HG02678 (cell line): ENCODE measurements around the gene SPATS2L.

ENCODE experiments used
- ATAC-seq: cut with Tn5 transposase; IDR thresholded peaks from one replicate; pipeline ENCODE4 v1.9.1; 2021; ENCODE audit warnings: mild to moderate bottlenecking, moderate library complexity; ENCODE audit not compliant: unreplicated experiment

SPATS2L gene

DNA sequence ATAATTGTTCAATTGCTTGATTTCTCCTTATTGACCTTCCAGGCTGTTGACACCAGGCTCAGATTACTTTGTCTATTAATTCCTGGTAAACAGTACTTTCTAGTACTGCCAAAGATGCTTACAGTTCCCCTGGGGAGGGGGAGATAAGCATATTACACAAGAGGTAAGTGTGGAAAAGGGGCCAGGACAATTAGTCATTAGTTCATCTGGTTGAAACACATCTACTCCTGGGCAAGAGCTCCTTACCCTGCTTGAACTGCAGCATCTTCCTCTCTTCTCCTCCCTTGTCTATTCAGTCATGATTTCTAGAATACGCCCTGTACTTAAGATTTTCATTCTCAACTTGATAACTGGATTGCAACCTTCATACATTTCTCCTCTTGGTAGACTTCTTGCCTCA lies 10.4 kb upstream of the SPATS2L start:
- no peak for ATAC-seq

DNA sequence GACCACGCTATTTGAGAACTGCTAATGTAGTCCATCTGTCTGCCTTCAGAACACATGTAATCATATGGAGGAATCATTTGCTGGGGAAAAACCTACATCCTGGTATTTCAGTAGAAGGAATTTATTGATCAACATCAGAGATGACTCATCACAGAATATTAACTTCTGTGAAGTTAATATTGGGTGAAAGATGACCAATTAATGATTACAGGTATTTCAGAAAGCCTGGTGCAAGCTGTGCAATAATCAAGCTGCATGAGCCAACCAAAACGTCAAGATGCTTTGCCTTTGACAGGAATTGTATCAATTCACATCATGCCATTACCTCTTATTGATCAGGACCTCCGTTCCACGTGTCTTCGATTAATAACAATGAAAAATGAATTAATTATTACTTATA lies 9.4 kb upstream of the SPATS2L start:
- ATAC-seq, result no peak

DNA sequence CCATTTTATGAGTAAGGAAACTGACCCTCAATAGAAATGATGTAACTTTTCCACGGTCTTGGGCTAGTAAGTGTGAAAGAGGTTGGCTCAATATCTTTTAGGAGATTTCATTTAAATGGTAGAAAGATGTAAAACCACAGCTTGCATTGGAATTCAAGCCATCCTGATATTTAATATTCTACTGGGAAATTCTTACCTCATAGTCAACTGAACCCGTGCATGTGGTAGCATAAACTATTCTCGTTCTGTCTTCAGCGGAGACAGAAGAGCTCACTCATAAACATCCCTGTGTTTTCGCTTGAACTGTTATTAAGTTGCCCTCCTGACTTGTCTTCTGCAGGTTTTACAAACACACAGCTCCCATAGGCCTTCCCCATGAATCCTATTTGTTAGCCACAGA lies 8.5 kb upstream of the SPATS2L start:
- no peak for ATAC-seq

DNA sequence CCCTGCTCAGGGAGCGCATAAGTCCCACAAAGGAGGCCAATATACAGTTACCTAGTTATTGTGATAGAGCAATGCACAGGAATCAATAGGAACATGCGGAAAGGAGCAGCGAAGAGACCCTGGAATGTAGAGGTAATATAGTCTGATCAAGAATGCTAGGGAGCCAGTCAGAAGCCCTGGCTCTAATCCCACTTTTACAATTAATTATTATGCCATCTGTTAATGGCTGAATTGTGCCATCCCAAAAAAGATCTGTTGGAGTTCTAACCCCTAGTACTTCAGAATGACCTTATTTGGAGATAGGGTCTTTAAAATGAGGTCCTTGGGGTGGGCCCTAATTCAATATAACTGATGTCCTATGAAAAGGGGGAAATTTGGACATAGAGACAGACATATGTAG lies 7.7 kb upstream of the SPATS2L start:
- ATAC-seq, result no peak

DNA sequence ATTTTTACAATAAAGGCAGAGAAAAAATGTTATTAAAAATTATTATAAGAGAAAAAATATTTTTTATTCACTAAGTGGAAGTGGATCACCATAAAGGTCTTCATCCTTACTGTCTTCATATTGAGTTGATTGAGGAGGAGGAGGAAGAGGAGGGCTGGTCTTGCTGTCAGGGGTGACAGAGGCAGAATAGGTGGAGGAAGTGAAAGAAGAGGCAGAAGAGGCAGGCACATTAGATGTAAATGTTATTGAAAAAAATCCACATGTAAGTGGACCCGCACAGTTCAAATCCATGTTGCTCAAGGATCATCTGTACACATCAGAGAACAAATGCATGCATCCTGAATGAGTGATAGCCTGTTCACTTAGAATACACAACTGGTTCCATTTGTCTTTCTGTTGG lies 6.4 kb upstream of the SPATS2L start:
- ATAC-seq, result no peak

DNA sequence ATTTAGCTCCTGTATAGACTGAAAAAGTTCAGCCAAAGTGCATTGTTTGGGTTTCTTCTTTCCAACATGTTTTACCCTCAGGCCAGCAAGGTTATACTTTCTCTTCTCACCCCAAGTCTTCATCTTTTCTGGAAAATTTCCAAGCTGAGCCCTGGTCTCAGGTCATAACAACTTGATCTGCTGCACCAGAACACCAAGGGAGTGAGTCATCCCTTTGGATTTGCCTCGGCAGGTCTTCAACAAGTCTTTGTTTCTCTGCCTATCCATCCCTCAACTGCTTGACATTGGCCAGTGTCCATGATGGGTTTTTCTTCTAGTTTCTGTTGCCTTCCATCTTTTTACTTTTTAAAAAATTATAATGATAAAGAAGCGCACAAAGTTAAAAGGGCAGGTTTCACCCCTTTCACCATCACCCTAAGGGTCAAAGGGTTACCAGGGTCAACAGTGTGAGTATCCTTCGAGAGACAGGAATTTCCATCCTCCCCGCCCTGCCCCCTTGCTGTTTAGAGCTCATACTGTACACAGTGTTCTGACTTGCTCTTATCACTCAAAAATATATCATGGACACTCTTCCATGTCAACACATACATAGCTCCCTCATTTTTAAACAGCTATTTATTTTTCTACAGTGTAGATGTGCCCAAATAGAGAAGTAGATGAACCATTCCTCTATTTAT lies 5.7 kb upstream of the SPATS2L start:
- ATAC-seq, result no peak

DNA sequence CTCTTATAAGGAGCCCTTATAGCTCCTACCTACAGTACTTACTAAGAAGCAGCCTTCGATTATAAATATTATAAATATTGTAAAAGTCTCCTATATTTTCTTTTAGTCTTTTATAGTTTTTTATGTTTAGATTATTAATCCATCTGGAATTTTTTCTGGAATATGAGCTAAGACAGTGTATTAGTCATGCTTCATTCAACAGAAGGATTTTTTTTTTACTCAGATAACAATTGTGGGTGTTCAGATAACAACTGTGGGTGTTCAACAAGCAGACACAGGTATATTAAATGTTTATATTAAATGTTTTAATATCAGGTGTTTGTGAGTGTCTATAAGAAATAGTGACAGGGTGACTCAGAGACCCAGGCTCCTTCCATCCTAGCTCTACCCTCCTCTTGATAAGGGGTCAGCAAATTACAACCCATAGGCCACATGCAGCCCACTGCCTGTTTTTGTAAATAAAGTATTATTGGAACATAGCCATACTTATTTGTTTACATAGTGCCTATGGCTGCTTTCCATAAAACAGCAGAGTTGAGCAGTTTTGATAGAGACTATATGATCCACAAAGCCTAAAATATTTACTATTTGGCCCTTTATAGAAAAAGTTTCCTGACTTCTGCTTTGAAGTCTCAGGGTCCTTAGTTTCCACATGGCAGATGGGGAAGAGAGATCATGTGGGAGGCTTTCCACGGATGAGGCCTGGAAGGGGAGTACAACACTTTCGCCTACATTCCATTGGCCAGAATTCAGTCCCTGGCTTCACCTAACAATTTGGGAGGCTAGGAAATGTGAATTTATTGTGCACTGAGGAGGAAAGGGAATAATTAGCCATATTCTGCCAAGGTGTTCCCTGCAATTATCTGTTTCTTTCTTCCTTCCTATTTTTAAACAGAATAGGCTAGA lies 4.3 kb upstream of the SPATS2L start:
- ATAC-seq, result no peak

DNA sequence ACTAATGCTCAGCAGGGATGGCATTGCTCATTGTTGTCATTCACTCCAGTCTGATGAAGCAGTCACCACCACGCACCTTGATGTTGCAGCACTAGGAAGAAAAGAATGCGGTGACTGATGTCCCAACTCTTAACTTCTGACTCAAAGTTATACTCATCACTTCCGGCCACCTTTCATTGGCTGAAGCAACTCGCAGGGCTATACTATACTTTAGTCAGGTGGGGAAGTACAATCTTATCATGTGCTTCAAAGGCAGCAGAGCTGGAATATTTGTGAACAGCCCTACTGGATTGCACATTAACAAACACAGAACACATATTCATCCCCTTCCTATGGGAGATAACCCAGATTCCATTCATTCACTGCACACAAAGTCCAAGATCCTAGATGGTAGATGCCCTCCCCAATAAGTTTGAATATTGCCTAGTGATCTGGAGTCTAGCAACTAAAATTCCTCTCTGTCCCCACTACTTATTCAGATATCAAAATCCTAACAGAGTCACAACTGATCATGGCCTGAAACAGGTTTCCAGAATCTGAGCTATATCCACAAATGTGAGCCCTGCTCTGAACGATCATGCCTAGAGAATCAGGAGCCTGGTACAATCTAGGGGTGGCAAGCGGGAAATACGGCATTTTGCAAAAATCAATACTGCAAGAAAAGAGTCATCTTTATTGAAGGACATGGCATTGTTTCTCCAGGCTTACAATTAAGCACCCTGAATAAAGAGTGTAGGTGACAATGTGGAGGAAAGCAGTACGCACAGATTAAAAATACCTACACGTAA lies 3.4 kb upstream of the SPATS2L start:
- ATAC-seq, result no peak

DNA sequence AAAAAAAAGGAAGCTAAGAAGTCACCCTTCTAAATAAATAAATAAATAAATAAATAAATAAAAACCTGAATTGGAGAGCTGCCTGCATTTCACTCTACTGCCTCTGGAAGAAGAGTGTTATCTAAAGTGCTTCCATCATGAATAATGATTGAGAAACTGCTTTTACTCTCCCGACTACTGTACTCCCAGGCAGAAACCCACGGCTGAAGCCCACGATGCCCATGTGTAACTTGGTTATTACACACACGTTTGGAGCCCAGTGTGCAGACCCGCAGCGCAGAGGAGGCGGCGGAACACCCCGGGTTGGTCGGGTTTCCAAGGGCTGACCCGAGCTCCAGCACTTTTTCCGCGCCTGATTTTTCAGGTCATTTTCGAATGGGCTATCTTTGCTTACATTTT lies 697 bp upstream of the SPATS2L start:
- no peak for ATAC-seq

DNA sequence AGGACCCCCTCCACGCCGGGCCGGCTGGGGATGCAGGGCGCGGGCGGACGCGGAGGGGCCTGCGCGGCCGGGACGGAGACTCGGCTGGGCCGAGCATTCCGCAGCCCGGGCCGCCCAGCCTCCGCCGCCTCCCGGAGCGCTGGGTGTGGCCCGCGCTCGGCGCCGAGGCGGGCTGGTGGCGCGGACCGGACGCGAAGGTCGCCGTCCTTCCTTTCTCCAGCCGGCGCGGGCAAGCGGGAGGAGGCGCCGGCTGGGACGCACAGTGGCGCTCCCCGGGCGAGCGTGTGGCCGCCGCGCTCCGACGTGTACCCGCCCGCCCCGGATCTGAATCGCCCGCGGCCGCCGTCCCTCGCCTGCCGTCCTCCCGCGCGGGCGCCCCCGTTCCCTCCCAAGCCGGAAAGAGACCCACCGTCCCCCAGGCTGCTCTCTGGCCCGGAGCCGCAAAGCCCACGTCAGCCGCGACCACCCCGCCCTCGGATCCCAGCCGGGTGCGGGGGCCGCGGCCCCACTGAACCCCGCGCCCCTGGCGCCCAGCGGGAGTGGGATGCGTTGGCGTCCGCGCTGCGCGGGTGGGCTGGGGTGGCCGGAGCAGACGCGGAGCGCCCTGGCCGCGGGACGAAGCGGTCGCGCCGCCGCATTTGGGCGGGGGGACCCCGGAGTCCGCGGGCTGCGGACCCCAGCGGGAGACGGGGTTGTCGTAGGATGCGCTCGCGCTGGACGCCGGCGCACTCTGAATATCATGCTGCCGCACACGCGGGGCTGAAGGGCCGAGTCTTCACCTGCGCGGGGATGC lies 634 bp downstream of the SPATS2L start:
- ATAC-seq, result peak; percentile 55

DNA sequence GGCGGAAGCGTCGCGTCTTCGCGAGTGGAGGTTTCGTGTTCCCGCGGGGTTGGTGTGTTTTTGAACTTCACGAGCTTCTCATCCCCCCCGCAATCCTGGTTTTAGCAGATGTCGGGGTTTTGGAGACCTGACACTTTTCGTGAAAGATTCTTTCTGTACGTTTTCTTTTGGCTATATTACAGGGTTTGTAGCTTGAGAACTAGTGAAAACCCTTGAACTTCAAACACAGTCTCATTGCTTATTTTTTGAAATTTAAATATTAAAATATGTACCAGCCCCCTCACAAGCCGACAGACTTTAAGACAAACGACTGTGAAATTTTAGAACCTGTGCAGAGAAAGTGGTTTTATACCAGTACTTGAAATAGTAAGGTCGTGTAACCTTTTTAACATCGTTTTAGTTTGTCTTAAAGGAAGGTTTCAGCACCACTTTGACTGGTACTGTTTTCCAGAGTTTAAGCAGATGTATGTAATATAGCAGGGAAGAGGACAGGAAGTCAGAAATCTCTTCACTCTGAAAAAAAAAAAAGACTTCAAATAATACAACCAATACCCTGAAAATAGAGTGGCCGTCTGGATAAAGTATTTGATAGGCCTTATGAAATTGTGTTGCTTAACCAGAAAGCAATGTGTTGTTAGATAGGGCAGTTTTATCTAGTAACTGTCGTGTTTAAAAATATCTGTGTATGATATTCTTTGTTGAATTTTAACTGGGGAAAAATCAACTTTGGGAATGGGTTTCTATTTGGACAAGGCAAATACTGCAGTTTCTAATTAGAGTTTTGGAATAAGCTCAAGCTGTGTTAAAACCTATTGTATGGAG lies 1.4 kb downstream of the SPATS2L start:
- no peak for ATAC-seq

DNA sequence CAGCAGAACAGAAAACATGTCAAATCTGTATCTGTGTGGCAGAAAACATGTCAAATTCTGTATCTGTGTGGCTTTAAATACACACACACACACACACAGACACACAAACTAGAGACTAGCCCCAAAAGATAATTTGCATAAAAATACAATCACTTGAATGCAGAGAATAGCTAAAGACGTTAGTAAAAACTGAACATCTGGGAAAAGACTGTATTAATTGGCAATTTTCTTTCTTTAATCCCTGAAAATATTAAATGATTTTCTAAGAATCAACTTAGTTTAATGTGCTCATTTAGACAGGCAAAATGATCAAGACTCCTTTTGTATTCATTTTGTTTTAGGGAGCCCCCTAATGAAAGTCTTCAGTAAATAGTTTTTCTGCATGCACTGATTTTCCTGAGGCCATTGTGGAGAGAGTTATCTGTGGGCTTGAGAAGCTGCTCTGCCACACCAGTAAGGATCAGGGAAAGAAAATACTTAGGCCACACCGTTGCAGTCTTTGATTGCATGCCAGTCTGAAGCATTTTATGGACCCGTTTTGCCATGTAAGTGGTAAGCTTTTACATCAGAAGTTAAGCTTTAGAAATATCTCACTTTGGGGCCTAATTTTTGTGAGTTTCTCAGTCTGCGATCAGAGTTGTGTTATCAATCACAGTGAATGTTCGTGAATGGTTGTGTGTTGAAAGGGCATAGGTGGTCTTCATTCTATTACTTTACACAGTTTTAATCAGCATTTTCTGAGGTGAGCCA lies 2.2 kb downstream of the SPATS2L start:
- no peak for ATAC-seq

DNA sequence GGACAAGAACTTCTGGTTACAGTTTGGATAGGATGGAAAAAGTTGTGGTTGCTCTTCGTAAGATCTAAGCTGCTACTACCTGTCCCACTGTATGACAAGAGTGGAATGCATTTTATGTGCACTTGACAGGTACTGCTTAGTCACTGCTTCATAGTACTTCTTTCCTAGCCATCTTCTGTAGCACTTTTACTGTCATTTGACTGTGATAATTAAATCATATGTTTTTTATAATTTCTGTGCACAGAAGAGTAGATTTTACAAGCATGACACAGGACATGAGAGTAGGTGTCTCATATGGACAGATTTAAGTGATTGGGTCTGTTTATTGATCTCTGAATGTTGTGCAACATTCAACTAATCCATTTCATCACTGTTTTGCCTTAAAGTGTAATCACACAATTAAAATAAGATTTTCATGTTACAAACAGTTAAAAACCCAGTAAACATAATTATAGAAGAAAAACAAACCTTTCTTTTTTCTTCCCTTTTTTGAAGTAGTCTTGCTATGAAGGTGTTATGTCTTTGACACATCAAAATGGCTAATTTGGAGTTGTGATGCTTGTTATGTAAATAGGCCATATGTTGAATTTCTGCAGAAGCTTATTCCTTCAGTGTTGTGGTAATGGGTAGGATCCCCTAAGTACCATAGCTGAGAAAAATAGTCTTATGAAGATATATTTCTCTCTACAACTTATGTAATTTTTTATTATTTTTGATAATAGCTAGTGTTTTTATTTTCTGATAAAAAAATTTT lies 3.0 kb downstream of the SPATS2L start:
- ATAC-seq, result no peak

DNA sequence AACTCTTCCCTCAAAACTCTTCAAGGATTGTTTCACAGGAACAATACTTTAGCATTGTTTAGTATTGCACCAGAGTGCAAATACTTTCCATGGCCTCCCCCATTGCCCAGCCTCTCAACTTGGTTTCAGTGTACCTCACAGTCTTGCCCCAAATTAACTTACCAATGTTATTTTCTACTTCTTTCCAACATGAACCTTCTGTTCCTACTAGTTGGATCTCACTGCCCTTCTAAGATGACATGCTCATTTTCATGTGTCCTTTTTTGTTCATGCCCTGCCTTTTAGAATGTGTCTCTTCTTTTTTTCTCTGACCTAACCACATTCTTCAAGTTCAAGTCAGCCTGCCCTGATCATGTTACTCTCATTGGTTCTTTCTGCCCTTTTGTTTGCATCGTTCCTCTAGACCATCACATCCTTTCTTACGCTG lies 4.1 kb downstream of the SPATS2L start:
- ATAC-seq, result no peak

DNA sequence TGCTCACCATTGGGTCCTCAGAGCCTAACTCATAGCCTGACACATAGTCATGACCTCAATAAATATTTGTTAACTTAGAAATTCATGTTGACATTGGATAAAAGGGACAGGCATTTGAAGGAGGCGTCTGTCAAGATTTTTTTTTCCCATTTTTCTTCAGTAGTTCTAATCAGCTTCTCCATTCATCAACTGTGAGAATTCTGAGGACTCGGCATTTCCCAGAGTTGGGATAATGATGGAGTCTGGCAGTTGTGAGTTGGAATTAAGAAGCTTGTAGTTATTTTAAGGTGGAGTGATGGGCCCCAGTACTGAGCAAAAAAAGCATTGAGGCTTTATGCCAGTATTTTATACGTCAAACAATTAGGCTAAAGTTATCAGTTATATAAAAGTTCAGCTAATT lies 4.6 kb downstream of the SPATS2L start:
- no peak for ATAC-seq

DNA sequence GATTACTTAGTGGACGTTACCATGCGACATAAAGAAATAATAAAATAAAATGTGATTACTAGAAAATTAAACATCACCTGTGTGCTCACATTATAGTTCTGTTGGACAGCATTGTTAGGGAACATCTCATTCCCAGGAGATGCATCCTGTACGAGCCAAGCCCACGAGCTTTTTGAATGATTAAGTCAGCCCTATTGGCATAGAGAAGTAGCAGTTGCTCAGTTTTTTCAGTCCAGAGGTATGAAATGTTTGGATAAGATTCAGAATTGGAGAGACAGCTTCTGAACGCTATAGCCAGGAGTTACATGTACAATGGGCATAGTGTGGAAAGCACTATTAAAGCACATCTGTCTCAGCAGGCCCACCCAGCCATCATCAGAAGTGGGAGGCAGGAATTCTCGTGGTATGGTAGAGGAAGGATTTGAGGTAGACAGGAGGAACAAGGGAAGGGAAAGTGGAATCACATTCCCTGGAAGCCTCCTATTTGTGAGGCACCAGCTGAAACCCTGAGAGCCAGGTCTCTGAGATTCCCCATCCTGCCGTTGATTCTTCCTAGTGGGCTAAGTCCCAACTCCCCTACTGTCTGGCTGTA lies 8.6 kb downstream of the SPATS2L start:
- ATAC-seq, result no peak

DNA sequence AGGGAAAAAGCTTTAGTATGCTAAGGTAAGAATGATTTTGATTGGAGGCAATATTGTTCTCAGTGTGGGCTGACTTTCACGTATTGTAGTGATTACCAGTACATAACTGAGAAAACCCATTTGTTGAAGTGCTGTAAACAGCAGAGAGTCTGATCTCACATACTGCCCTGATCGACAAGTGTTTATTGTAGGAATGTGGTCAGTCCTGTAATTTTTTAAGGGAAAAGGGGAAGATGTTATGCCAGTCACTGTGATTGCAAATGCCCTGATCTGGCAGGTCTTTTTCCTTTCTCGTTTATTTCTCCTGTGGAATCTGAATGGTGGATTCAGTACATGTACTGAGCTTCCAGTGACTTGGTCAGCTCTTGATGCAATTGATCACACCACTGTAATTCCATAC lies 11.5 kb downstream of the SPATS2L start:
- no peak for ATAC-seq

DNA sequence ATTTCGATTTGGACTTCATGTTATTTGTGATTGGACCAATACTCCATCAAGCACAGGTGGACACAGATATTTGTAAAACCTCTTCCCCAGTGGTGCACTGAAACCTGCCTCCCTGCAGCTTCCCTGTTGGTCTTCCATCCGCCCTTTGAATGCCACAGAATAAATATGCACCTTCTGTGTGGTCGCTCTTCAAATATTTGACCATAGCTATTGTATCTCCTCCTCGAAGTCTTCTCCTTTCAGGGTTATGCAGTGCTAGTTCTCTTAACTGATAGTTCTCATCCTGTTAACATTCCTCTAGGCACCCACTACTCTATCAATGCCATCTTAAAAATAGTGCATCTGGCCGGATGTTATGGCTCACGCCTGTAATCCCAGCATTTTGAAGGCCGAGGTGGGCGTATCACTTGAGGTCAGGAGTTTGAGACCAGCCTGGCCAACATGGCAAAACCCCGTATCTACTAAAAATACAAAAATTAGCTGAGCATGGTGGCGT lies 12.5 kb downstream of the SPATS2L start:
- ATAC-seq, result no peak
